GM21515 (cell line): ENCODE data around the gene ME3.
"Not testable (repeated sequence)": the region's sequence is repeated elsewhere in the genome, so short reads cannot be mapped to it uniquely, and the experiment has no call there.

Source experiments
- ATAC-seq: cut with Tn5 transposase; IDR thresholded peaks from one replicate; pipeline ENCODE4 v1.9.1; 2021; ENCODE audit not compliant: unreplicated experiment

Gene ME3

DNA sequence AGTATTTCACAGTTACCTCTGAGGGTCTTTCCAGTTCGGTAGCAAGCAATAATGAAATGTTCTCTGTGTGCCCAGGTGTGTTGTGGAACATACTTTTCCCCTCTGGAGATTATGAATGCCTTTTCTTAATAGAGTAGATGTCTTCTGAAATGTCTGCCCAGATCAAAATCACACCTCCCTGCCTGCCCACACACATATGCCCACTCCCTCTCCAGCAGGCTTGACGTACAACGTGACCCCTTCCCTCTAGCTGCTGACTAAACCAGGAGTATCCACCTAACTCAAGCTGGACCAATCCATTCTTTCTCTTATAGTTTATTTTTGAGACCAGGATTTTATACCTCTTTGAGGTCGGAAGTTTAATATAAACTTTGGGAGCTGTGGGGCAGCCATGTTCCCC, 48.7 kb downstream of the ME3 start:
- ATAC-seq, result no peak

GRCh38 chr11:86623041-86623621, 49.3 kb downstream of the ME3 start:
- ATAC-seq, result no peak

DNA sequence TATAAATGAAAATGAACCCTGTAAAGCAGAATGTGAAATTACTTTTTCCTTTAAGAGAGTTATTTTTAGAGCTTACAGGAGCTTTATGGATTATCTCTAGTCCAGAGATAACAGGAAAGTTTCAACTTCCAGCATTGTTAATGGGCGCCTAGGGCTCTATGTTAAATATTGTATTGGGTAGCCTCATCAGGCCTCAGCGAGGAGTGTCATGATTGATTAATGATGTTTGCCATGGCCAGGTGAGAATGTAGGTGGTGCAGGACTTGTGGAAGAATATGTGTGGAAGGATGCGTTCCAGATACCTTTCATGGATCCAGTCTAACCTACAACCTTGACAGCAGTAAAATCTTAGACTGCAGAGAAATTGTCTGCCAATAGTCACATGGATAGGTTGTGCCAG, 50.6 kb downstream of the ME3 start:
- ATAC-seq, result no peak

DNA sequence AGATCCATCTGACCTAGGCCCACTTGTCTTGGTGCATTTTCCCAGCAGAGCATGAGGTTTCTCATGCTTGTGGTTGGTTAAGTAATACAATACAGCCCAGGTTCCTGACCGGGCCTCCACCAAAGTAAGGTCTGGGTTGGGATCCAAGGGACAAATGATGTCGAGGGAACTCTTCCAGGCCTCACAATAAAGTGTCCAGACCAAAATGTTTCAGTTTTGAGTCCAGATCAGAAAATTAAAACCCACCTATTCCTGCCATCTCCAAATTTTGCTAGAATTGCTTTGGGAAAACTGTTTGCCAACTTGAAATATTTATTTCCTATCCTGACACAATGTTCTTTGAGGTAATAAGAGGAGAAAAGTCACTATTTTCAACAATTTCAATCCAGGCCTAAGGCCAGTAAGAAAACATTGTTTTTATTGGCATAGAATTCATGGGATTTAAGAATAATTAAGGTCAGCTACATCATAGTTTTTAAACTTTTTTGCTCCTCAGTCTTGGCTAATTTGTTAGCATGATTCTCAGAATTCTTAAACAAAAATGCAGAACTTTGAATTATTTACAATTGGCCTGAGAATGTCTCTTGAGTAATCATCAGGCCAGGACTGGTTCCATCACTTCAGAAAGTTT, 51.4 kb downstream of the ME3 start:
- no peak for ATAC-seq

GRCh38 chr11:86619428-86619827, 53.0 kb downstream of the ME3 start:
- ATAC-seq, result not testable (repeated sequence)

DNA sequence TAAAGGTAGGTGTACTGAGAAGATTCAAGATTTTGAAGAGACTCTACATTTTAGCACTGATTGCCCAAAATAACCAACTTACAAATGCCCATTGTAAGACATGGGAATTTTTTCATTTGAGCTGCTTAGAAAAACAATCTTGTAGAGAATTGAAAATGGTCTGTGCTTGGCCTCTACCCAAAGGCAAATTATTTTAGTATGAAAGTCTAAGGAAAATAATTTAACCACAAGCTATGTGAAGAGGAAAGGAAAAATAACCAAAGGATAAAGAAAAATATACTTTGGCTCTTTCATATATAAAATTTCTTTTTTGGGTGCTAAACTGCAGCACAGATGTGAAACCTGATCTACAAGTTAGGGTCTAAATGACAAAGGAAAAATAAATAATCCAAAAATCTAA, 54.9 kb downstream of the ME3 start:
- no peak for ATAC-seq

- no peak for ATAC-seq
Measured at GRCh38 chr11:86615487-86615886, 56.9 kb downstream of the ME3 start.

GRCh38 chr11:86610559-86611341, 61.7 kb downstream of the ME3 start:
- no peak for ATAC-seq

DNA sequence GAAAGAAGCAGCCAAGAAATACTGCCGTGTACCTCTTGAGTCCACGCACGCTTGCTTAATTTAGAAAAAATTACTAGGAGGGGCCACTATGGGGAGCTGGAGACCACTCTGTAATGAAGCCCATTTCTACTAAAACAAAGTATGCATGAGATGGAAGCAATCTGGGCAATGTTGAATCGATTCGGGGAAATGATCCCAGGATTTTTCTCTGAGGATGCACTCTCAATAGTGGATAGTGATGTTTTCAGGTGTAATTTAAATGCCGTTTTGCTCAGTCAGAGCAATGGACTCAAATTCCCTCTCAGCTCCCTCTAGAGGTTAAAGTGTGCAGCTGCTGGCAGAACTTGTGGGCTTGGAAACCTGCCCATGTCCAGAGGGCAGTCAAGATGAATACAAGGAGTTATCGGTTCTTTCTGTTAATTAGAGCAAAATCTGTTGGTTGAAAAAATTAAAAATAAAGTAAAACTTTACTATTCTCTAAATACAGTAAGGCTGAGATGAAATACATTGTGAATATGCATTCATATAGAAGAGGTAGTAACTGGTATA, 64.1 kb downstream of the ME3 start:
- peak; percentile 96 for ATAC-seq

GRCh38 chr11:86606836-86607481, 65.5 kb downstream of the ME3 start:
- ATAC-seq, result no peak

DNA sequence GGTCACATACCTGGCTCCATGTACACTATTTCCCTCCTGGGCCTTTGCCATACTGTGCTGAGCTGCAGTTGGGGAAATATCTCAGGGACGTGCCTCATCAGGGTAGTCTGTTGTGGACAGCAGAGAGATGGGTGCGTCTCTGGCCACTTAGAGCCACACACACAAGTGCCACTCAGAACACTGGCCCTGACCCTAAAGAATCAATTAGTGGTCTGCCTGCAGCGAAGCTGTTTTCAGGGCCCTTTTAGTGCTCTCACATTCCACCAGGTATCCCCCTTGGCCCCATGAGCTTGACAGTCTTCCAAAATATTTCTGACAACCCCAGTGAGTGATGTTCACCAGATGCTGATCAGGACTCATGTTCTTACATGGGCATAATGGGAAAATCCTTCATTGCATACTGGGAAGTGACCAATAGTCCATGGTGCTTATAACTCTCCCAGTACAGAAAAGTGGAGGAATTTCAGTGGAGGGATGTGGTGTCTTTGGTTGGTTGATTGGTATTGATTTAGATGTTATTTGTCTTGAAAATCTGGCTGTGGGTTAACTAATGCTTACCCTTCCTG, 66.1 kb downstream of the ME3 start:
- no peak for ATAC-seq

DNA sequence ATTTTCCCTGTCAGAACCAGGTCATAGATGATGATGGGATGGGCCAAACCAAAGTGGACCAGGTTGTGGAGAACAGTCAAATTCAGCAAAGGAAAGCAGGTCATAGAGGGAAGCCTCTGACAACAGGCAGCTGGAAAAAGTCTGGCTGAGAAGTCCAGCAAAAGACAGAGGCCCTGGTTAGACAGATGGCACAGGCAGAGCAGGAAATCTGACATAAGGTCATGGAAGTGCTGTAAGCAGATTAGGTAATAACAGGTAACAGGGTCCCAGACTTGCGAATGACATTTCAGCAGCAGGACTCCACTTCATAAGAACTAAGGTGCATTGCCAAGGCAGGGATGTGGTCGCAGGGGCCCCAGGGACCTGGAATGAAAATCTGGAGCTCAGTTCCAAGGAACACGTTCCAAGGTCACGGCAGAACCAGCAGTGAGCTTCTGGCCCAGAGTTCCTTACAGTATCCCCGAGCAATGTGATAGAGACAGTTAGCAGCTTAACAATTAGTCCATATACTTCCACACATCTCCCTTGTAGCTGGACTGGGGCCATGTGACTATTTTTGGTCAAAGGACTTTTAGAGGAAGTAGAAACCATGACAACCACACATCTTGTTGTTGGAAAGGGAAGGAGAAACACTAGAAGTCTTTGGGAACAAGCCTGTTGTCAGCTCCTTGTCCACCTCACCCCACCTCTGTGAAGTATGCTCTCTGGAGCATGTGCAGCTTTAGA, 75.4 kb downstream of the ME3 start:
- ATAC-seq, result no peak

DNA sequence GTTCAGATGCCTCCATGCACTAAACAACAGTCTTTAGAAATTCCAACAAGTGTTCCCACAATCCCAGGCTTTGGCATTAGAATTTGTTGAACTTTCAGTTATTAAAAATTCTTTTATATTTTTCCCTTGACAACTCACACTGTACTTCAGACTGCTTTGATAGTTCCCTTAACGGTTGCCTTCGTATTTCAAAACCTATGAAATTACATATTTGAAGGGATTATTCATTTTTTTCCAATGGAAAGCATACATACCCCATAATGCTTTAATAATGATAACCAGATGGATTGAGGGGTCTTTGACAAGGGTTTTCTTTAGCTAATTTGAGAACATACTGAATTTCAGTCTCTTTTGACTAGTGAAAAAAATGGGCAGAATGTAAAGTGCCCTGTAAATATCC, 76.5 kb downstream of the ME3 start:
- no peak for ATAC-seq

- ATAC-seq, result no peak
Measured at GRCh38 chr11:86595451-86595850, 77.0 kb downstream of the ME3 start.

GRCh38 chr11:86594746-86595145, 77.7 kb downstream of the ME3 start:
- ATAC-seq, result no peak

- ATAC-seq, result no peak
Measured at GRCh38 chr11:86593833-86594232, 78.6 kb downstream of the ME3 start.

- ATAC-seq, result peak; percentile 91
Measured at GRCh38 chr11:86592659-86593451, 79.6 kb downstream of the ME3 start.

DNA sequence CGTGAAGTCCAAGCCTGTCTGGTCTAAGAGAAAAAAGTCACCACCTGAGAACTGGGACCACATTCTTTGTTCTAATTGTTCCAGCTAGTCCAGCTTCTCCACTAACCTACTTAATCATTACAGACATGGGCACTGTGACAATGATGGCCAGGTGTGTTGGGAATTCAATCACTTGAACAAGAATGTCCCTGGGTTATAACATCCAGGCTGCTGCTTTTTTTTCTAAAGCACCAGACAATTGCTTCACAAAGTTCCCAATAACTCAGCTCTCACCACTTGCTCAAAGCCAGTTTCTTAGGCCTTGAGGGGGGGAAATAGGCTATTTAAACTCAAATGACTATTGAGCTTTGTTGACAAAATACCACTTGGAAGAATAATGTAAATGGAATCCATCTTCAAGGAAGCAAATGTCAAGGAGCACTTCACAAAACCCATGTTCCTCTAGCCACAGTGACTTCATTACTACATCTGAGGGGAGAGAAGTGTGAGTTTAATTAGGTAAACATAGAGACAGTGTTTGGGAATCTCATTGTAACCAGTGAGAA, 80.3 kb downstream of the ME3 start:
- ATAC-seq, result no peak

- ATAC-seq, result no peak
Measured at GRCh38 chr11:86591631-86592030, 80.8 kb downstream of the ME3 start.
